Measurements from ENCODE around the gene ASCC3.

DNA sequence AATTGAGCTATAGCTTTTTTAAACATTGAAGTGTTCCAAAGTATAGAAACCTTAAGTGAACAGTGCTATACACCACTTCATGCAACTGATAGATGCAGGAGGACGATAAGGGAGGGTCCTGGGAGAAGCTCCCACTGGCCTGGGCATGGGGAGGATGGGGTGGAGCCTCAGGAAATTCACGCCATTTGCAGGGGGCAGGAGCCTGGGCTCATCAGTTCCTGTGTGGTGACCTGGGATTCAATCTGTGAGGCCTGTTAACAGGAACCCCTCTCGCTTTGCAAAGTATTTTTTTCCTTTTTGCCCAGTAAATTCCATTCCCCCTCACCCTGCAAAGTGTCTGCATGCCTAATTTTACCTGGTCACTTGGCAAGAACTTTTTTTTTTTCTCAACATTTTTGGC, 11.0 kb upstream of the ASCC3 start:
- no peak for TF ChIP-seq CTCF (IDR thresholded peaks at IDR 0.05; ENCODE audit: poor library complexity)
- no peak for TF ChIP-seq EZH2 (IDR thresholded peaks at IDR 0.05; ENCODE audit: borderline replicate concordance)

All from hepatocyte (in vitro differentiated cells).